ENCODE data around the gene SETD7.
"Not testable (repeated sequence)": the region's sequence is repeated elsewhere in the genome, so short reads cannot be mapped to it uniquely, and the experiment has no call there.

SETD7 gene

GRCh38 chr4:139460565-139460964, 95.5 kb downstream of the SETD7 start:
- DNase-seq, result no peak

DNA sequence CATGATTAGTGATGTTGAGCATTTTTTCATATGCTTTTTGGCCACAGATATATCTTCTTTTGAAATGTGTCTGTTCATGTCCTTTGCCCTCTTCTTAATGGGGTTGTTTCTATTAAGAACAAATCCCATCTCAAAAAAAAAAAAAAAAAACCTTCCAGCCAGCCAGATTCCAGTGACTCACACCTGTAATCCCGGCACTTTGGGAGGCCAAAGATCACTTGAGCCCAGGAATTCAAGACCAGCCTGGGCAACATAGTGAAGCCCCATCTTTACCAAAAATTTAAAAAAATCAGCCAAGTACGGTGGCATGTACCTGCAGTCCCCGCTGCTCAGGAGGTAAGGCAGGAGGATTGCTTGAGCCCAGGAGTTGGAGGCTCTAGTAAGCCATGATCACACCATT, 97.0 kb downstream of the SETD7 start:
- no peak for DNase-seq

DNA sequence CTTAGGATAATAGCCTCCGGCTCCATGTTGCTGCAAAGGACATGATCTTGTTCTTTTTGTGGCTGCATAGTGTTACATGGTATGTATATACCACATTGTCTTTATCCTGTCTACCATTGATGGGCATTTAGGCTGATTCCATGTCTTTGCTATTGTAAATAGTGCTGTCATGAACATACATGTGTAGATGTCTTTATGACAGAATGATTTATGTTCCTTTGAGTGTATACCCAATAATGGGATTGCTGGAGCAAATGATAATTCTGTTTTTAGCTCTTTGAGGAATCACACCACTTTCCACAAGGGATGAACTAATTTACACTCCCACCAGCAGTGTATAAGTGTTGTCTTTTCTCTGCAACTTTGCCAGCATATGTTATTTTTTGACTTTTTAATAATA, 97.5 kb downstream of the SETD7 start:
- DNase-seq, result no peak

DNA sequence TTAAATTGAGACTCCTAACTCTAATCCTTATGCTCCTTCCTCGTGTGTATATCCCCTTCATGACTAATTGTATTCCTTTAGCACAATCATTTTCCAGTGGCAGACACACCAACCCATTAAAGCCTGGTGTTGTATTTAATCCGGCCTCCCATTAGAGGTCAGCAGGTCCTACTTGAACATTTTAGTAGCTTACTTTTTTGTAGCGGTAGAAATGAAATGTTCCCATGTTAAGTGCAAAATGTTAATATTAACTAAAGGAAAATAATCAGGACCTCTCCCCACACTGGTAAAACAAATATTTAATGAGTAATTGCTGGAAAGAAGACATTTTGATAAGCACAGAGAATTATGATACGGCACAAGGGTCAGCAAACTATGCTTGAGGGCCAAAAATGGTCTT, 98.7 kb downstream of the SETD7 start:
- no peak for DNase-seq

DNA sequence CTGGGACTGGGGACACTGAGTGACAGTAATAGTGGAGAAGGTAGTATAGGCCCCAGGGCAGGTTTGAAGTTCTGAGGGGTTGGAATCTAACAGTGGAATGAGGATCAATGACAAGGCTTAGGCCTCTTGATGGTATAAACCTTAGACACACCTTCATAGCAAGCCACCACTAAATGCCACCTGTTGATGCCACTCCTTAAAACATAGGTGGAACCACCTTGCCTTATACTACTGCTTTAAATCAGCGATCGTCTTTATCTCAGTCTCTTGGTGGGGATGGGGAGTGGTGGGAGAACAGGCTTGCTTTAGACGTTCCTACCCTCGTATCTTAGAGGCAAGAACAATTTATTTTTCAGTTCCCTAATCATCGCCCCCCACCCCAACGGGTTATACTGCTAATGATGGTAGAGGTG, 100.9 kb downstream of the SETD7 start:
- DNase-seq, result no peak

DNA sequence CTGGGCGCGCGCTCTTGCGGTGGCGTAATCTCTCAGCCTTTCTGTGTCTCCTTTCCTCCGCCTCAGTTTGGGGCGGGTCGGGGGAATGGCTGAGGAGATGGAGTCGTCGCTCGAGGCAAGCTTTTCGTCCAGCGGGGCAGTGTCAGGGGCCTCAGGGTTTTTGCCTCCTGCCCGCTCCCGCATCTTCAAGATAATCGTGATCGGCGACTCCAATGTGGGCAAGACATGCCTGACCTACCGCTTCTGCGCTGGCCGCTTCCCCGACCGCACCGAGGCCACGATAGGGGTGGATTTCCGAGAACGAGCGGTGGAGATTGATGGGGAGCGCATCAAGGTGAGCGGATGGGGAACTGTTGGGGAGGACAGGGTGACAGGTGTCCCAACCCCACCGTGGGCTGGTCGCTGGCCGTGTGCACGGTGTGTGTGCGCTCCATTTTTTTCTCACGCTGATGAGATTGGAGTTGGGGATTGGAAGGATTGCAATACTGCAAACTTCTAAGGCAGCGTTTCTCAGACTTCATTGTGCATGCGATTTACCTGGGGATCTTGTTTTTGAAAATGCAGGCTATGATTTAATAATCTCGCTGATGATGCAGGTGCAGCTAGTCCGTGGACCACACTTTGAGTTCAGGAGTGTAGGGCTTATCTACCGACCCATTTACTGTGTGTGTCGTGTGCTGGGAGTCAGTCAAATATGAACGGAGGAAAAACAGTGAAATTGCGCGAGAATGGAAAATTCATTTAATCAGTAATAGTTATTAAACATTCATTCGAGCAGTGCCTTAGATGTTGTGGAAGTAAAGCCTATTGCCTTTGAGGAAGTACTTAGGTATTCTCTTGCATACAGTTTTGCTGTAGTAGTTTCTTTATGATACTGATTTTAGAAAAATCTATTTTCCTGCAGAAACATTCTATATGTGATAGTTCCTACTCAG, 101.6 kb downstream of the SETD7 start, which contains the start of gene RAB33B:
Gene RAB33B, plus strand, starts transcription at position 11 of the 935 bp plus-strand sequence. Its CDS starts 75 bp downstream, at position 86.
- DNase-seq, result no peak

- peak; percentile 98 for DNase-seq
Measured at GRCh38 chr4:139453371-139454110, 102.5 kb downstream of the SETD7 start.

DNA sequence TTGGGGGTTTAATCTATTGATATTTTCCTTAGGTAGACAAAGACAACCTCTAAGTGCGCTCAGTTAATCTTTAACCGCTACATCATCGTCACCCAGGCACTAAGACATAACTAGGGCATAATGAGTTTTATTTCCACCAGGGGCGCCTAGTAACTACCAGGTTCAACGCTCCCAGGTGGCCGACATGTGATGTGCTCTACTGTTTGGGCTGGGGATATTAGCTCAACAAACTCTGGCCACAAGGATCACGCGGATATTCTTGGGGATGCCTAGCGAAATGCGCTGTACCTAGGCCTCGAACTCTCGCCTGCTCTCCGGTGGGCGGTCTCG, 103.0 kb downstream of the SETD7 start:
- no peak for DNase-seq

- no peak for DNase-seq
Measured at GRCh38 chr4:139451997-139452396, 104.0 kb downstream of the SETD7 start.

GRCh38 chr4:139450586-139450985, 105.4 kb downstream of the SETD7 start:
- no peak for DNase-seq

- not testable (repeated sequence) for DNase-seq
Measured at GRCh38 chr4:139447078-139447477, 108.9 kb downstream of the SETD7 start.
